Endothelial cell of umbilical vein (primary cell): ENCODE data around the gene MUCL3.

ENCODE experiments used
- CTCF ChIP-seq, 2 donors: IDR thresholded peaks; 1 replicate in 1 of 2; 2 replicates in 1 of 2; pipeline ENCODE4 v1.5.1; 2011; ENCODE audit warnings: low read length in 2 of 2, mild to moderate bottlenecking in 2 of 2, moderate library complexity in 2 of 2, control low read depth in 1 of 2, inconsistent platforms in 1 of 2, low read depth in 1 of 2; ENCODE audit not compliant: insufficient read depth in 1 of 2; ENCODE audit errors: extremely low read depth in 1 of 2
- EZH2 ChIP-seq: IDR thresholded peaks from 2 replicates; pipeline ENCODE4 v1.6.1; 2012; ENCODE audit warnings: borderline replicate concordance, low read depth, mild to moderate bottlenecking, moderate library complexity, low read length, inconsistent platforms; ENCODE audit not compliant: severe bottlenecking
- JUN ChIP-seq: IDR thresholded peaks from 2 replicates; pipeline ENCODE4 v1.6.1; 2011; ENCODE audit warnings: borderline replicate concordance, low read depth; ENCODE audit not compliant: insufficient read length, insufficient read depth
- POLR2A ChIP-seq: IDR thresholded peaks from 2 replicates; pipeline ENCODE4 v1.6.1; 2012; ENCODE audit warnings: low read depth, mild to moderate bottlenecking, control low read depth, low read length
- POLR2AphosphoS5 ChIP-seq: IDR thresholded peaks from 2 replicates; pipeline ENCODE4 v1.6.1; 2012; ENCODE audit warnings: low read depth, mild to moderate bottlenecking, control low read depth, low read length, moderate library complexity; ENCODE audit not compliant: insufficient read depth

GRCh38 chr6:30991891-30992290, 51.1 kb downstream of the MUCL3 start:
- TF ChIP-seq CTCF (IDR thresholded peaks at IDR 0.05; ENCODE audit: extremely low read depth in 1 of 2, insufficient read depth in 1 of 2, low read depth in 1 of 2, low read length in 2 of 2) (no peak), JUN (no peak), POLR2A (no peak), POLR2AphosphoS5 (no peak), EZH2 (no peak)
